GM18870 (cell line): ENCODE results near the gene MYO1C.
"Not testable (repeated sequence)": the region's sequence is repeated elsewhere in the genome, so short reads cannot be mapped to it uniquely, and the experiment has no call there.

Experiments used
- ATAC-seq: cut with Tn5 transposase; IDR thresholded peaks from one replicate; pipeline ENCODE4 v1.9.1; 2021; ENCODE audit warnings: moderate library complexity; ENCODE audit not compliant: unreplicated experiment

MYO1C gene, protein sequence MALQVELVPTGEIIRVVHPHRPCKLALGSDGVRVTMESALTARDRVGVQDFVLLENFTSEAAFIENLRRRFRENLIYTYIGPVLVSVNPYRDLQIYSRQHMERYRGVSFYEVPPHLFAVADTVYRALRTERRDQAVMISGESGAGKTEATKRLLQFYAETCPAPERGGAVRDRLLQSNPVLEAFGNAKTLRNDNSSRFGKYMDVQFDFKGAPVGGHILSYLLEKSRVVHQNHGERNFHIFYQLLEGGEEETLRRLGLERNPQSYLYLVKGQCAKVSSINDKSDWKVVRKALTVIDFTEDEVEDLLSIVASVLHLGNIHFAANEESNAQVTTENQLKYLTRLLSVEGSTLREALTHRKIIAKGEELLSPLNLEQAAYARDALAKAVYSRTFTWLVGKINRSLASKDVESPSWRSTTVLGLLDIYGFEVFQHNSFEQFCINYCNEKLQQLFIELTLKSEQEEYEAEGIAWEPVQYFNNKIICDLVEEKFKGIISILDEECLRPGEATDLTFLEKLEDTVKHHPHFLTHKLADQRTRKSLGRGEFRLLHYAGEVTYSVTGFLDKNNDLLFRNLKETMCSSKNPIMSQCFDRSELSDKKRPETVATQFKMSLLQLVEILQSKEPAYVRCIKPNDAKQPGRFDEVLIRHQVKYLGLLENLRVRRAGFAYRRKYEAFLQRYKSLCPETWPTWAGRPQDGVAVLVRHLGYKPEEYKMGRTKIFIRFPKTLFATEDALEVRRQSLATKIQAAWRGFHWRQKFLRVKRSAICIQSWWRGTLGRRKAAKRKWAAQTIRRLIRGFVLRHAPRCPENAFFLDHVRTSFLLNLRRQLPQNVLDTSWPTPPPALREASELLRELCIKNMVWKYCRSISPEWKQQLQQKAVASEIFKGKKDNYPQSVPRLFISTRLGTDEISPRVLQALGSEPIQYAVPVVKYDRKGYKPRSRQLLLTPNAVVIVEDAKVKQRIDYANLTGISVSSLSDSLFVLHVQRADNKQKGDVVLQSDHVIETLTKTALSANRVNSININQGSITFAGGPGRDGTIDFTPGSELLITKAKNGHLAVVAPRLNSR

DNA sequence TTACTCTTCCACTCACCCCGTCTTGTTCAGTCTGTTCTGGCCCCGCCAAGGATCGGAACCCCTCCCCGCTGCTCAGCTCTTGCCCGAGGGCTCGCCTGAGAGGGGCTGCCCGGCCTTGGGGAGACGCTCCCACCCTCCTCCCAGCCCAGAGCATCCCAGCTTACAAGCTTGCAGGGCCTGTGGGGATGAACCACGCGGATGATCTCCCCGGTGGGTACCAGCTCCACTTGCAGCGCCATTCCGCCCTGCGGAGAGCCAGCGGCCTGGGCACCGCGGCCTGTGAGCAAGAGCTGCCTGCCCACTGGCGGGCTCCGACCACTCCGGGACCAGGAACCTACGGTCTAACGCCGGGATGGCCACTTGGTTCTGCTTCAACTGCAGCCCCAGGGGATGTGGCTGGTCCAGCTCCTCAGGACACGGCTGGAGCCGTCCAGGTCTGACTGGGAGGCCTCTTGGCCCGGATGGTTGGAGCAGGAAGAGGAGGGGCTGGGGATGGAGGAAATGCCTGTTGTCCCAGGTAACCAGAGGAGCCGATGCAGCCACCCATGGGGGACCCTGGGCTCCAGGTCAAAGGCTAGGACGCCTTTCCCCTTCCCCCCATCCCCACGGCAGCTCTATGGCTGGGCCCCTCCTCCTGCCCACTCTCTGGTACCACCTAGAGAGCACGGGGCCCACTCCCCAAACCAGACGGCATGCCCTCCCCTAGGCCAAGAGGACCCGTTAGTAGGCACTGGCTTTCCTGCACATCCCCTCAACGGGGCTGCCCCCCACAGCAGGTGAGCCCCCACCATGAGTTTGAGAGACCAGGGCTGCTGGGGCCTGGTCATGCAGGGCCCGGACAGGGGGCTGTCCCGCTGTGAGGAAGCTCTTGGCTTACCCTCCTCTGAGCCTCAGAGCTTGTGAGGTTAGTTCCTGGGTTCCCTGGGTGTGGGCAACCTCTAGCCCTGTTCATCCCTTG lies at the start of gene MYO1C:
Gene MYO1C (minus strand): TSS at position 438 of the 958 bp plus-strand sequence. CDS start 199 bp downstream, at position 239.
- ATAC-seq = no peak

DNA sequence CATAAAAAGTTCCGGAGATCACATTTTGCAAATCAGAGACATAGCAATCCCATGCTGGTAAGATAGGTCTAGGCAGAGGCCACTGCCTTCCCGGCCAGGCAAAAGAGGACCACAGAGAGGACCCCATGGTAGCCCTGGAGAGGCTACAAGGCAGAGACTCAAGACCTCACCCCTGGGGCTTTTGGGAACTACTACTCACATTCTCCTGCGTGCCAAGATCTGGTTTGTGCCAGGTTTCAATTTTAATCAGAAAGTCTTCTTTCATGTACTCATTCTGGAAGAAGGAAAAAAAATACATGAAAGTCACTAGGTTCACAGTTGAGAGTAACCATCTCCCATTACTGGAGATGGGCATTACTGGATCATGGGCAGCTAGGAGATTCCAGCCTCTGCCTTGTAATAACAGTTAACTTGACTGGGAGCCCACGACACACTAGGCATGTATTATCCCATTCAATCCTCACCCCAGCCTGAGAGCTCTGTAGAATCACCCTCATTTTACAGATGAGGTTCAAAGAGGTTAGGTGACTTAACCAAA lies 49.0 kb upstream of the MYO1C start:
- ATAC-seq = no peak

GRCh38 chr17:1539811-1540210 lies 47.3 kb upstream of the MYO1C start:
- ATAC-seq = no peak

DNA sequence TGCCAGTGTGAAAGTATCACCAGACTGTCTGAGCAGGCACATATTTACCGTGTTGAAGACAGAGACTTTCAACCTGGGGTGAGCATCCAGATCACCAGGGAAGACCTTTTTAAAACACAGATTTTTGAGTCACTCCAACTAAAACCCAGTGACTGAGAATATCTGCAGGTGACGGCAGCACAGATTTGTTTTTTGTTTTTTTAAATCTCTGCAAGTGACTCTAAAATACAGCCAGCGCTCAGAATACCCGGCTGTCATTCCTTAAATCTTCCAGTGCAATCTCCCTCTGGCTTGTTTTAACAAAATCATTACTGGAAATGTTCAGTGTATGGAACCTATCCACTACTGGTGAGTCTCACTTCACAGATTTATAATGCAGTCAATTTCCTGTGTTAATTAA lies 43.3 kb upstream of the MYO1C start:
- no peak for ATAC-seq

- ATAC-seq = no peak
Measured at GRCh38 chr17:1533661-1534325, 41.3 kb upstream of the MYO1C start.

DNA sequence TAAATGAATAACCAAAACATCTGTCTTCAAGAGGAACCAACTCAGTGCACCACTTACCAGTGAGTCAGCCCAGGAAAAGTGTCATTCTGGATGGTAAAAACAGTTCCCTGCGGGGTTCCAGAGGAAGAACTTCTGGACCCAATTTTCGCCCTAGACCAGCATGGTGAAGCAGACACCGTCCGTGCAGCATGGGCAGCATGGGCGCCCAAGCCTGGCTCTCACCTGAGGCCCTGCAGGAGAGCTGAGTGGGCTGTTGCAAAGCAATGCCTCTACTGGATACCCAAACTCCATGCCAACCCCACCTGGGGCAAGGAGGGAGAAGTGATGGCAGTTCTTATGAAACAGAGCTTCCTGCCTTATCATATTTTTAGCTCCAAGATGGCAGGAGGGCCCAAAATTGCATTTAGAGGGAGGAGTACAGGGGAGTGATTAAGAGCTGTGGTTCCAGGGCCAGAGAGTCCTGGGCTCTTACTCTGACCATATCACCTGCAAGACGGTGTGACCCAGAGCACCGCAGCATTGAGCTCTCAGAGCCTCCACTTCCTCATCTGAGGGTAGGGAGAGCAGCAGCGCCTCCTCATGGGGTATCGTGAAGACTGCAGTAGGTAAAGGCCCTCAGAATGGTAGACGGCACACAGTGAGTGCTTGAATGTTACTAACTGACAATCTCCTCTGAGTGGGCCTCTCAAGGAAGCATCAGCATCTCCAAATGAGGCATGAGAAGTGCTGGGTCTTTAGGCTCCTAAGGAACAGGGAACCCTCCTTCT lies 40.5 kb upstream of the MYO1C start:
- ATAC-seq = no peak

DNA sequence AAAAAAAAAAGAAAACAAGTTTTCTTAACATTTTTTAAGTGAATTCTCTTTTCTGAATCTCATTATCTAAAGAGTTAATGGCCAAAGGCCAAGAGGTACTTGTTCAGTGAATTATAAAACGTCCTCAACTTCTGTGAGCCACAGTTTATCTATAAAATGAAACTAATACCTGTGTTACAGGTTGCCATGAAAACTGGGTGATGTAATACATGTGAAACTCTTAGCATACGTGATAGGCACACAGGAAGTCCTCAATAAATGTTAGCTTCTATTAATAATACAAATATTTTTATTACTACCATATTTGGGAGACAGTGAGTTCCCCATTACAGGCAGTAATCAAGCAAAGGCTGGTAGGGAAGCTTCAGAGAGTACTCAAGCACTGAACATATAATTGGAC lies 37.4 kb upstream of the MYO1C start:
- no peak for ATAC-seq

DNA sequence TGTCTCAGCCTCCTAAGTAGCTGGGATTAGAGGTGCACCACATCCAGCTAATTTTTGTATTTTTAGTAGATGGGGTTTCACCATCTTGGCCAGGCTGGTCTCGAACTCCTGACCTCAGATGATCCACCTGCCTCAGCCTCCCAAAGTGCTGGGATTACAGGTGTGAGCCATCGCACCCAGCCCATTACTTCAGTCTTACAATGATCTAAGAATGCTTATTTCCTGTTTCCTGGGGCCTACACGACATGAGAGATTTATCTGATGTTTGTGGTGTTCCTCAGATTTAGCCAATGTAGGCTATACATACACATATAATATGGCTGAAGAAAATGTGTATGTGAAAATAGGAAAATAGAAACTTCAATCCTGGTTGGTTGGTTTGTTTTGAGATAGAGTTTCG lies 34.4 kb upstream of the MYO1C start:
- not testable (repeated sequence) for ATAC-seq

- no peak for ATAC-seq
Measured at GRCh38 chr17:1522626-1523025, 30.1 kb upstream of the MYO1C start.

DNA sequence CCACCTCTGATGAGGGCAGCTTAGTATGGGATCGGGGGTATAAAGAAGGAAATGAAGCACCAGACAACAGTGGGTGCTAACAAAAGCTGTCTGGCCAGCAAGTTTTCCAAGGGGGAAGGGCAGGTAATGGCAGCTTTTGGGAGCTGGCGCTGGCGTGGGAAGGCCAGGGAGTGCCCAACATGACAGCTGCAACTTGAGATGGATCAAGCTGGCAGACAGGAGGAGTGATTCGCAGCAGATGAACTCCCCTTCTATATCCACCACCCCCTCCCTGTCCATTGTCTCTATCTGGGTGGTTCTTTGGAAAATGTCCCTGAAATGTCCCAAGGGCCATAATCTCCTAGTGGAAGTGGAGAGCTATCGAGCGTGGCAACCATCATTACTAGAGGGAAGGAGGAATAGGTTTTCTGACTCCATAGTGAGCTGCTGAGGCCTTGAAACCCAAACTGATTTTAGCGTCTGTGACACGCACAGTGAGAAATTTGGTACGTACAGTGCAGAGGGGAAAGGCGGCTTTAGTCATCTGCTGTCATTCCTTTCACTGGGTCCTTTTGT lies 28.7 kb upstream of the MYO1C start:
- ATAC-seq = no peak

DNA sequence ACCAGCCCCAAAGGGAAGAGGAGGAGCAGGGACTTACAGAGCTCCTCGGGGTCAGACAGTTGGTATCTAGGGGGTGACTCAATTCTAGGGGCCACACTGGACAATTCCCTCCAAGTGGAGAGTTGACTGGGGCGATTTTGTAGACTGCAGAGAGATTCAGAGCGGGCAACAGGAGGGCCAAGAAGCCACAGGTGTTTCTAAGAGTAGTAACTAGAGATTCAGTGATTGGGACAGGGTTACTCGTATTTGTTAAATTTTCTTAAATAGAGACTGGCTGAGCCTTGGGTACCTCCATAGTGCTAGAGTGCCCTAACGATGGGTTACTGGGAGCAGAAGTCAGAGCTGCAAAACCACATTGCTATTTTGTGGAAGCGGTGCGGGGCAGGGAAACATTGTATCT lies 27.2 kb upstream of the MYO1C start:
- no peak for ATAC-seq

DNA sequence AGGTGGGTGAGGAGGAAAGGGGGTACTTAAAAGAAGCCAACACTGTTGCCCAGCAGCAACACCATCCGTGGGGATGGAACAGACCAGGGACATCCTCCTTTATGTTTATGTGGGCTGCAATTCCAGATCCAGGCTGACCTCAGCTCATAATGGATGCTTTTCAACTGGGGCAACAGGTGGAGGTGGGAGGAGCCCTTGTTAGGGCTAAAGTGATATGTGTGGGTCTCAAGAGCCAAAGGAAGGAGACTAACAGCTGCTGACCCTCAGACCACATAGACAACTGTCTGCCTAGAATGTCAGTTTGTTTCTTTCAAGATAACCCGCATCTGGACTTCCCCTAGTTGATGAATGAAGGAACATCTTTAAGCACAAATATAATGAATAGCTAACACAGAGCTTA lies 25.9 kb upstream of the MYO1C start:
- no peak for ATAC-seq

DNA sequence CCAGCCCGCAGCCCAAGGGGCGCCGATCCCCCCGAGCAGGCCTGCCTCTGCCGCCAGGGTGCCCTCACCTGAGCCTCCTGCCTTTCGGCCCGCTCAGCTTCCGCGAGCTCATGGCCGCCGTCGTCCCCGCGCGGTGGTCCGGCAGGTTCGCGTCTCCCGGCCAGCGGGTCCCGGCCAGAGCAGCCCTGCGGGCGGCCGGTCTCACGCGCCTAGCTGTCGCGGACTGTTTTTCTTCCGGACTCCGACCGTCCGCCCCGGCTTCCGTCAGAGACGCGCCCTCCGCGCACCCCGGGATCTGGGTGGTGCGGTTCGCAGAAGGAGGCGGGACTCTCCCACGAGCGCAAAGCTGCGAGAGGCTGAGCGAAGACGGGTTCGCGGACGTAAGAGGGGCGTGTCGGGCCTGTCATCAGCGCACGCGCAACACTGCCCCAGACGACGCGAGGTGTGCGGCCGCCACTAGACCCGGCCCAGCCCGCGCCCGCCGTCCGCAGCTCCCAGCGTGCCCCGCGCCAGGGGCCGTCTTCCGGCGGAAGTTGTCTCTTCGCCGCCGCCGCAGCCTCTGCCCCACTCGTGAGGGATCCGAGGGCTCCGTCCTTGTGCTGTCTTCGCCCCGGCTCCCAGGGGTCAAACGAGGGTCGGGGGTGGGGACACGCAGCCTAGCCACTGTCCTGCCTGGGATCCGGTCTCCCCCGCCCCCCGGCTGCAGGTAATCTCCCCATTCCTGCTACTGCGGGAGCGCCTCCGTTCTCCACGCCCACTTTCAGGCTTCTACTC lies 24.1 kb upstream of the MYO1C start, which contains the start of gene INPP5K:
Gene INPP5K (minus strand): TSS at position 225 of the 774 bp plus-strand sequence. CDS start 113 bp downstream, at position 112.
- peak; percentile 83 for ATAC-seq

GRCh38 chr17:1515640-1516387 lies 23.3 kb upstream of the MYO1C start:
- peak; percentile 32 for ATAC-seq

GRCh38 chr17:1512351-1512750 lies 19.9 kb upstream of the MYO1C start:
- no peak for ATAC-seq

DNA sequence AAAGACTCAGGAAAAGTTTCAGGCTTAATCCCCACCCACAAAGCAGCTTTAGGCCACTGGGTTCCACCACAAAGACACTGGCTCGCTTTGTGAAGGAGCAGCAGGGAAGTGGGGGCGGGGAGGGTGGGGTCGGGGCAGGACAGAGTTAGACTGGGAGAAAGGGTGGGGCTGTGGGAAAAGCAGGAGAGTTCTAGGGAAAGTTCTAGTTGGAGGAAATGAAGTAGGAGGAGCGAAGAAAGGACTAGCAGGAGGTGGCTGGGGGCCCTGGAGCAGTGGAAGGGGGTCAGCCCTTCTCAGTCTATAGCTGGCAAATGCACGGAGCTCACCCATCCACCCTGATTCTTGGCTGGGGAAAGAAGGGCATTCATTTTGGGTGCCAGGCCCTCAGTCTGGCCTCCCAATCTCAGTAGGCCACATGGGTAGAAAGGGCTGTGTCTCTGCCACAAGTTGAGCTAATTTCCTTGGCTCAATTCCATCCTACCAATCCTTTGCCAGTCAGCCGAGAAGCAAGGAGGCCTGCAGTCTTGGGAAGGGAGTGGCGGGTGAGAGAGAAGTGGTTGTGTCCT lies 19.4 kb upstream of the MYO1C start:
- no peak for ATAC-seq

GRCh38 chr17:1511290-1511689 lies 18.8 kb upstream of the MYO1C start:
- no peak for ATAC-seq
